ES-I3 (cell line): ENCODE measurements around the gene TTYH2.

Source experiments
- H3K36me3 ChIP-seq: 2 replicates; pipeline ENCODE4 v1.6.1; 2013; ENCODE audit warnings: mild to moderate bottlenecking, low read length, control low read depth, moderate library complexity; ENCODE audit not compliant: insufficient read depth
- H3K4me1 ChIP-seq: 2 replicates; pipeline ENCODE4 v1.6.1; 2013; ENCODE audit warnings: mild to moderate bottlenecking, control low read depth, low read length; ENCODE audit not compliant: insufficient read depth
- H3K9ac ChIP-seq: 2 replicates; pipeline ENCODE4 v1.6.1; 2013; ENCODE audit warnings: low read depth, mild to moderate bottlenecking, low read length, moderate library complexity
- H3K9me3 ChIP-seq: 2 replicates; pipeline ENCODE4 v1.6.1; 2013; ENCODE audit warnings: mild to moderate bottlenecking, low read length, moderate library complexity; ENCODE audit not compliant: control insufficient read depth, insufficient read depth

Gene TTYH2

DNA sequence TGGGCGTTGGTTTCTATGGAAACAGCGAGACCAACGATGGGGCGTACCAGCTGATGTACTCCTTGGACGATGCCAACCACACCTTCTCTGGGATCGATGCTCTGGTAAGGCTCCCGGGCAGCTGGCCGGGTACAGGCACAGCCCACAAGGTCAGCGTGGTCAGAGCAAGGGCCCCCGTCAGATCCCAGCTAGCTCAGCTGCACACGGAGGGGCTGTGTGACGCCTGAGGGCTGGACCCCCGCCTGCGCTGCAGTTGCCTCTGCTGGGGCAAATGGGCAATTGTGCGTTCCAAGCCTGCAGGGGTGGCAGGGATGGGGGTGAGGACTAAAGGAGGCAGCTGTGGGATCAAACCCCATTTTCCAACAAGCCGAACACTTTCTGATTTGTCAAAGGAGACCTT, 17.5 kb downstream of the TTYH2 start:
- H3K9ac ChIP-seq = no peak overlapping the region
- H3K36me3 ChIP-seq = no peaks in the 10 kb centered on the region
- H3K9me3 ChIP-seq = no peaks in the 10 kb centered on the region
- H3K4me1 ChIP-seq = no peaks in the 10 kb centered on the region

DNA sequence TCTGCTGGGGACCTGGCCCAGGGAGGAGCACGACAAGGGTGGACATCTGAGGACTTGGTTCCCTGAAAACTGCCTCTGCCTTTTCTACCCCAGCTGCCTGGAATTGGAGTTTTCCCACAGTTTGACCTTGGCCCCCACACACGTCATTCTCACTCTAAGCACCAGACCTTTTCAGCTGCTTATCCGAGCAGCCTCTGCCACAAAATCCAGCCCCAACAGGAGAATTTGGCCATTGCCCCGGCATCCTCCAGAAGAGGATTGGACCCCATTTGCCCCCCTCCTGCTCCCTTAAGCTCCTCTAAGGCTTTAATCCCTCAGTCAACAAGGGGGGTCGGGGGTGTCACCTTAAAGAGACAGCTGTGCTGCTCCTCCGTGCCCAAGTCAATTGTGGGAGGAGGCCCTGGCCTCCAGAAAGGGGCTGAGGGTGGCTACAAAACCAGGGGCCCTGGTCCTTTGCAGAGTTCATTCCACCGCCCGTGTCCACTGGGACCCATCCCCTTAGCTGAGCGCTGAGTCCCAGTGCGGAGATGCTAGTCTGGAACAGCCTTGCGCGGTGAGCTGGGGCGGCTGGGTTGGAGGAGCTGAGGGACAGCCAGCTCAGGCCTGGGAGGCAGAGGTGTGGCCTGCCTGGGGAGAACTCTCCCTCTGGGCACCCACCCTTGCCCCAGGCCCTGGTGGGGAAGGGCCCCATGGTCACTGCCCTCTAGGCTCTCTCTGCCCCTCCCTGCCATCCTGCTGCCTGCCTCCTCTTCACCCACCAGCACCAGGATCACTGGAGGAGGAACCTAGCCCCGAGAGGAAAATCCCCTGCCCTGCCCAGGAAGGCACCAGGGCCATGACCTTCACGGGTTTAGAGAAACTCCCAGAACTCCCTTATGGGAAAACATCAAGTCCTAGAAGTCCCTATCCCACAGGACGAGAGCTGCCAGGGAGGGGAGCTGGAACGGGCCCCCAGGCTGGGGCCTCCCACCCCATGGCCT, 18.8 kb downstream of the TTYH2 start:
- Histone ChIP-seq H3K9me3 (no peaks in the 10 kb centered on the region), H3K9ac (no peak overlapping the region)

GRCh38 chr17:74233937-74234336, 20.6 kb downstream of the TTYH2 start:
- H3K4me1 ChIP-seq = no peaks in the 10 kb centered on the region
- no peaks in the 10 kb centered on the region for H3K36me3 ChIP-seq
- H3K9ac ChIP-seq = no peak overlapping the region
- no peaks in the 10 kb centered on the region for H3K9me3 ChIP-seq

More for the DNA sequence above, 18.8 kb downstream of the TTYH2 start:
- no peaks in the 10 kb centered on the region for H3K36me3 ChIP-seq
- no peaks in the 10 kb centered on the region for H3K4me1 ChIP-seq

- Histone ChIP-seq H3K4me1 (no peaks in the 10 kb centered on the region), H3K36me3 (no peaks in the 10 kb centered on the region), H3K9me3 (no peaks in the 10 kb centered on the region), H3K9ac (no peak overlapping the region)
These were observed 21.1 kb downstream of the TTYH2 start for GRCh38 chr17:74234486-74234885.

DNA sequence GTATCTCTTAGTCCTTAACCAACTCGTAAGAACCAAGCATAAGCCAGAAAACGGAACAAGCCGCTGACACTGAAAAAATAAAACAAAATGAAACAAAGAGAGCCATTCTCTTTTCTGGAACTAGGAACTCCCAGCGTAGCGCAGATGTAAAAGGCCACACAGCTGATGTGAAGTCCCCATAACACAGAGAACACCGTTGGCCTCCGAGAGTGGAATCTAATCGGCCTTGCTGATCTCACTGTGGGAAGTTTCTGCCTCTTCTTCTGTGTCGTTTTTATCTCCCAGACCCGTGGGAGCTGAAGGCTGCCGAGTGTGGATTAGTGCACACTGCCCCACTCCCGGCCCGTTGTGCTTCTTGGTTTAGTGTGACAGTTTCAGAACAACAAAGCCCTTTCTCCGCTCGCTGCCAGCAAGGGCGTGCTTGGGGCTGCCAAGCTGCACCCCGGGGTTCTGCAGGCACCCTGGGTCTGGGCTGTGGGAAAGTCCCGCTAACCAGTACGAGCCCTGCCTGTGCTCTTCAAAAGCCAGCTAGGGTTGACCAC, 21.7 kb downstream of the TTYH2 start:
- no peaks in the 10 kb centered on the region for H3K4me1 ChIP-seq
- no peaks in the 10 kb centered on the region for H3K9me3 ChIP-seq
- H3K9ac ChIP-seq = no peak overlapping the region
- H3K36me3 ChIP-seq = no peaks in the 10 kb centered on the region

- Histone ChIP-seq H3K9me3 (no peaks in the 10 kb centered on the region), H3K4me1 (no peaks in the 10 kb centered on the region), H3K36me3 (no peaks in the 10 kb centered on the region), H3K9ac (no peak overlapping the region)
These were observed 22.6 kb downstream of the TTYH2 start for GRCh38 chr17:74235911-74236371.

DNA sequence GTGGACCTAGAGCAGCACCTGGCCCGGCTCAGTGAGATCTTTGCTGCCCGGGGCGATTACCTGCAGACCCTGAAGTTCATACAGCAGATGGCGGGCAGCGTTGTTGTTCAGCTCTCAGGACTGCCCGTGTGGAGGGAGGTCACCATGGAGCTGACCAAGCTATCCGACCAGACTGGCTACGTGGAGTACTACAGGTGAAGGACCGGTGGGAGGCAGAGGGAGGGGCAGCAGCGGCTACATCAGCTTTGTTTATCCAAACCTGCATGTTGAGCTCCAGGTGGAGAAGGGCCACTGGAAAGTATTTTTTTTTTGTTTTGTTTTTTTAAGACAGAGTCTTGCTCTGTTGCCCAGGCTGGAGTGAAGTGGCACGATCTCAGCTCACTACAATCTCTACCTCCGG, 23.9 kb downstream of the TTYH2 start:
- Histone ChIP-seq H3K9me3 (no peaks in the 10 kb centered on the region), H3K9ac (no peak overlapping the region), H3K36me3 (no peaks in the 10 kb centered on the region), H3K4me1 (no peaks in the 10 kb centered on the region)

- Histone ChIP-seq H3K4me1 (no peaks in the 10 kb centered on the region), H3K36me3 (no peaks in the 10 kb centered on the region), H3K9ac (no peak overlapping the region), H3K9me3 (no peaks in the 10 kb centered on the region)
These were observed 25.8 kb downstream of the TTYH2 start for GRCh38 chr17:74239172-74239571.

DNA sequence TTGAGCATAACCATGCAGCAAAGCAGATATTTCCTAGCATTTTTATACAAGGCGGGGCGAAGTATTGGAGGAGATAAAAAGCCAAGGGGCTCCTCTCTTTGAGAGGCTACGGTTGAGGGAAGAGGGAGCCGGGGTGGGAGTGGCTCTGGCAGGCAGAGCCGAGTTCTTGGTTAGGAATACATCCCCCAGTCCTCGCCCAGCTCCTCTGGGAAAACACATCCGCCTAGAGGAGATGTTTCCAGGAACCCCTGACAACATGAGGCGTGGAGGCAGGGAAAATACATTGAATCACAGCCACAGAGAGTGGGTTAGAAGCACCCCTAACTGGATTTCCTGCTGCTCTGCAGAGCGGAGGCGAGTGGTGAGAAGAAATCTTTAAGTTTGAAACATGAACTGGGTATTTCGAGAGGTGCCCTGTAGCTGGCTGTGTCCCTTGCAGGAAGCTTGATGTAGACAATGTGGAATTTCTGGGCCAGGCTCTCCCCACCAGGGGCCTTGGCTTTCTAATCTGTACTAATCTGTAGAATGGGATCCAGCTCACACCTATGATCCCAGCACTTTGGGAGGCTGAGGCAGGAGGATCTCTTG, 27.3 kb downstream of the TTYH2 start:
- Histone ChIP-seq H3K9me3 (no peaks in the 10 kb centered on the region), H3K4me1 (peaks cover 7% of the 10 kb centered on the region; the same call in 1 of the 2 replicates), H3K9ac (no peak overlapping the region), H3K36me3 (no peaks in the 10 kb centered on the region)

- Histone ChIP-seq H3K9ac (no peak overlapping the region), H3K4me1 (peaks cover 12% of the 10 kb centered on the region; the same call in 1 of the 2 replicates), H3K36me3 (no peaks in the 10 kb centered on the region), H3K9me3 (no peaks in the 10 kb centered on the region)
These were observed 28.1 kb downstream of the TTYH2 start for GRCh38 chr17:74241431-74241830.

DNA sequence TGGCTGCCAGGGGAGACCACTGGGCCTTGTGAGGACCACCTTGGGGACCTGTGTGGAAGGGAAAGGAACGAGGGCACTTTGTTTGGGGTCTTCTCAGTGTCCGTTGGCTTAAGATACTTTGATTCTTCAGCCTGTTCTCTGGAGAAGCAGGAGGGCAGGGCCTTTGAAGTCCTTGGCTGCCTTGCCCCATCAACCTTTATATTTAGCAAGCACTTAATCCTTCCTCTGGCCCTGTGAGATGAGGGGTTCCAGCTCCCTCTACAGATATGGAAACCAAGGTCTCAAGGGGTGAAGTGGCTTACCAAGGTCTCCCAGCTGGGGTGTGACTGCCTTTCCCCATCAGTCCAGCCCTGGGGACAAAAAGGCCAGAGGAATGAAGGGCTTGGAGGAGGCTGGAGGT, 28.5 kb downstream of the TTYH2 start:
- Histone ChIP-seq H3K9ac (no peak overlapping the region), H3K9me3 (no peaks in the 10 kb centered on the region), H3K36me3 (no peaks in the 10 kb centered on the region), H3K4me1 (peaks cover 12% of the 10 kb centered on the region; the same call in 1 of the 2 replicates)

- Histone ChIP-seq H3K9ac (no peak overlapping the region), H3K4me1 (peaks cover 12% of the 10 kb centered on the region; the same call in 1 of the 2 replicates), H3K9me3 (no peaks in the 10 kb centered on the region), H3K36me3 (no peaks in the 10 kb centered on the region)
These were observed 29.8 kb downstream of the TTYH2 start for GRCh38 chr17:74243013-74243755.

DNA sequence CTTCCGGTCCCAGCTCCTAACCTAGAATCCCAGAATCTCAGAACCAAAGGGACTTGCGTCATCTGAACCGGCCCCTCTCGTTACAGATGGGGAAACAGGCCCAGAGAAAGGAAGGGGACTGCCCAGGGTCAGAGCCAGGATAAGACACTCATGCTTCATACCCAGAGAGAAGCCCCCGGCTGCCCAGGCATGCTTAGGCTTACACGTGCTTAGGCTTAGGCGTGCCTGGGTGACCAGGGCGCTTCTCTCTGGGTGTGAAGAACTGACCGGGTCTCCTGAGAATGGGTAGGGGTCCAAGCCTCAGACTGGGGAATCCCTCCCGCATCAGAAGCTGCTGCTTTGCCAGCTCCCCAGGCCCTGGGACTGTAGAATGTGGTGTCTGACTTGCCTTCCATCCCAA, 30.8 kb downstream of the TTYH2 start:
- Histone ChIP-seq H3K9me3 (no peaks in the 10 kb centered on the region), H3K9ac (no peak overlapping the region), H3K36me3 (no peaks in the 10 kb centered on the region), H3K4me1 (peaks cover 12% of the 10 kb centered on the region; the same call in 1 of the 2 replicates)

- no peaks in the 10 kb centered on the region for H3K36me3 ChIP-seq
- H3K9ac ChIP-seq = no peak overlapping the region
- H3K4me1 ChIP-seq = peaks cover 12% of the 10 kb centered on the region; the same call in 1 of the 2 replicates
- H3K9me3 ChIP-seq = no peaks in the 10 kb centered on the region
These were observed 31.2 kb downstream of the TTYH2 start for GRCh38 chr17:74244548-74244947.
